Brain microvascular endothelial cell (primary cell): ENCODE results near the gene RCHY1.
A peak's percentile ranks its signal among the peaks of the same experiment; 100 is the strongest.
"Not testable (repeated sequence)": the region's sequence is repeated elsewhere in the genome, so short reads cannot be mapped to it uniquely, and the experiment has no call there.

Experiments
- DNase-seq: peaks from one replicate; pipeline ENCODE4 v3.0.0-alpha.2; 2020
- H3K27ac ChIP-seq: fragments of 250-450 bp; sonication (Bioruptor Pico); 2 replicates; pipeline ENCODE4 v1.5.1; 2020; ENCODE audit warnings: mild to moderate bottlenecking, moderate library complexity
- H3K27me3 ChIP-seq: fragments of 250-450 bp; sonication (Bioruptor Pico); replicated peaks from 2 replicates; pipeline ENCODE4 v1.5.1; 2020; ENCODE audit warnings: mild to moderate bottlenecking
- H3K36me3 ChIP-seq: fragments of 250-450 bp; sonication (Bioruptor Pico); replicated peaks from 2 replicates; pipeline ENCODE4 v1.5.1; 2020; ENCODE audit warnings: mild to moderate bottlenecking
- H3K4me3 ChIP-seq: 2 replicates; pipeline ENCODE4 v1.5.1; 2011; ENCODE audit warnings: low read depth, mild to moderate bottlenecking, control low read depth, low read length, moderate library complexity
- in situ Hi-C: cut with HindIII; loops from 2 replicates; pipeline ENCODE4 v1.10.0; 2017; ENCODE audit warnings: low sequenced_read_pairs, low pct_ligation_motif_present
- TF ChIP-seq, protein P1 (sequence below): IDR thresholded peaks from 2 replicates; pipeline ENCODE4 v1.5.1; 2011; ENCODE audit warnings: low read depth, mild to moderate bottlenecking, moderate library complexity, low read length, control low read depth, inconsistent platforms; ENCODE audit errors: missing control alignments

RCHY1 gene

DNA sequence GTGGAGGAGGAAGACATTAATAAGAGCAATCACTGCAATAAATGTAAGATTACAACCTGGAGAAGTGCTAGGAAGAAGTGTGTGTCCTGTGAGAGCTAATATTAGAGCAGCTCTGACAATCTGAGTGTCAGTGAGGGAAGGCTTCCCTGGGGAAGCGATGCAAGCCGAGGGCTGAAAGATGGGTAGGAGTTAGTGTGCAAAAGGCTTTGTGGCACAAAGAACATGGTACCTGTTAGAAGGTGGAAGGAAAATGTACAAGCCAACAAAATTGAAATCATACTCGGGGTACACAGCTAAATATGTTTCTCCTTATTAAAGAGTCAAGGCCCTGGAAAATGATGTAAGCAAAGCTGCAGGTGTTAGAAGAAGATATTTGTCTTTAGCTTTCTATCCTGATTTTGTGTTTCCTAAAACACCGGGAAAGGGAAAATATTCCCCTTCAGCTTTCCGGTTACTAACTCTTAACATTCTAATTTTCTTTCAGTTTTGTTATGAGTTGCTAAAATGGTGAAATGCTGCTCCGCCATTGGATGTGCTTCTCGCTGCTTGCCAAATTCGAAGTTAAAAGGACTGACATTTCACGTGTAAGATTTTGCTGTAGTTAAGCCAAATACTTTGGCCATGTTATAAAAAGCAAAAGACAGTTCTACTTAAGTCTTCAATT lies 878 bp upstream of the RCHY1 start:
- in situ Hi-C loops = no loop called here
- peak overlapping the region; percentile 83 for H3K27ac ChIP-seq
- TF ChIP-seq, protein P1, sequence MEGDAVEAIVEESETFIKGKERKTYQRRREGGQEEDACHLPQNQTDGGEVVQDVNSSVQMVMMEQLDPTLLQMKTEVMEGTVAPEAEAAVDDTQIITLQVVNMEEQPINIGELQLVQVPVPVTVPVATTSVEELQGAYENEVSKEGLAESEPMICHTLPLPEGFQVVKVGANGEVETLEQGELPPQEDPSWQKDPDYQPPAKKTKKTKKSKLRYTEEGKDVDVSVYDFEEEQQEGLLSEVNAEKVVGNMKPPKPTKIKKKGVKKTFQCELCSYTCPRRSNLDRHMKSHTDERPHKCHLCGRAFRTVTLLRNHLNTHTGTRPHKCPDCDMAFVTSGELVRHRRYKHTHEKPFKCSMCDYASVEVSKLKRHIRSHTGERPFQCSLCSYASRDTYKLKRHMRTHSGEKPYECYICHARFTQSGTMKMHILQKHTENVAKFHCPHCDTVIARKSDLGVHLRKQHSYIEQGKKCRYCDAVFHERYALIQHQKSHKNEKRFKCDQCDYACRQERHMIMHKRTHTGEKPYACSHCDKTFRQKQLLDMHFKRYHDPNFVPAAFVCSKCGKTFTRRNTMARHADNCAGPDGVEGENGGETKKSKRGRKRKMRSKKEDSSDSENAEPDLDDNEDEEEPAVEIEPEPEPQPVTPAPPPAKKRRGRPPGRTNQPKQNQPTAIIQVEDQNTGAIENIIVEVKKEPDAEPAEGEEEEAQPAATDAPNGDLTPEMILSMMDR = no peak
- H3K4me3 ChIP-seq = peak overlapping the region; percentile 83
- no peaks in the 10 kb centered on the region for H3K36me3 ChIP-seq
- DNase-seq = no peak
- no peaks in the 10 kb centered on the region for H3K27me3 ChIP-seq

- H3K36me3 ChIP-seq = no peaks in the 10 kb centered on the region
- in situ Hi-C loops = no loop called here
- no peak for DNase-seq
- TF ChIP-seq, protein P1 = no peak
- H3K27me3 ChIP-seq = no peaks in the 10 kb centered on the region
- H3K27ac ChIP-seq = peak overlapping the region; percentile 83
- peak overlapping the region; percentile 83 for H3K4me3 ChIP-seq
These were observed 575 bp downstream of the RCHY1 start for GRCh38 chr4:75513526-75514130.

GRCh38 chr4:75512386-75513211 lies 1.6 kb downstream of the RCHY1 start:
- Histone ChIP-seq H3K36me3 (no peaks in the 10 kb centered on the region), H3K27ac (peak overlapping the region; percentile 83), H3K4me3 (peak overlapping the region; percentile 83), H3K27me3 (no peaks in the 10 kb centered on the region)
- TF ChIP-seq, protein P1 = no peak
- in situ Hi-C loops = no loop called here
- DNase-seq = no peak

DNA sequence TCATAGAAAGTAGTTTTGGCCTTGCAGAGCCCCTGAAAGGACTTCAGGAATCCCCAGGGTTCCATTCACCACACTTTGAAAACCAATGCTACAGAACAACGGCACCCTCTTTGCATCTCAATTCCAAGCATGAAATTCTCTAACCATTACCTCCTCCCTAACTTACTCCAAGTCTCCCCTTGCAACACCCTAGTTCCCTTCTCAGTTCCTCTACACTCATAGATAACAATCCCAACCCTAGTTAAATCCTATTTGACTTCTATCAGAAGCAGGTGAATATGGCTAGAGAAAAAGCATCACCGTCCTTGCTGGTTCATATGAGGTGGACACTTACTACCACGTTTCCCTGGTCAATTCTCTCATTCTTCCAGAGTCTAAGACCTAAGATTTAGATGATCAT lies 2.4 kb downstream of the RCHY1 start:
- H3K36me3 ChIP-seq = no peaks in the 10 kb centered on the region
- in situ Hi-C loops = no loop called here
- peak overlapping the region; percentile 20 for H3K4me3 ChIP-seq
- H3K27ac ChIP-seq = no peak overlapping the region
- TF ChIP-seq, protein P1 = no peak
- no peaks in the 10 kb centered on the region for H3K27me3 ChIP-seq
- no peak for DNase-seq

GRCh38 chr4:75509592-75509991 lies 4.6 kb downstream of the RCHY1 start:
- in situ Hi-C loops, H3K36me3 ChIP-seq, H3K27me3 ChIP-seq, DNase-seq, H3K27ac ChIP-seq, H3K4me3 ChIP-seq: not testable (repeated sequence)

GRCh38 chr4:75505630-75506029 lies 8.6 kb downstream of the RCHY1 start:
- in situ Hi-C loops = no loop called here
- Histone ChIP-seq H3K4me3 (no peak overlapping the region), H3K27ac (no peak overlapping the region), H3K27me3 (no peaks in the 10 kb centered on the region), H3K36me3 (peaks cover 5% of the 10 kb centered on the region)
- no peak for DNase-seq
- TF ChIP-seq, protein P1 = no peak
